ENCODE data around the gene DNPH1. TPM values are rescaled to one million over a fixed set of nuclear protein-coding genes. Genes with fewer than 3 reads are reported as not detected.
A peak's percentile ranks its signal among the peaks of the same experiment; 100 is the strongest.

DNPH1 gene
- total RNA-seq, 2 experiments from 2014 or later = 42.2 to 43.7 TPM

DNA sequence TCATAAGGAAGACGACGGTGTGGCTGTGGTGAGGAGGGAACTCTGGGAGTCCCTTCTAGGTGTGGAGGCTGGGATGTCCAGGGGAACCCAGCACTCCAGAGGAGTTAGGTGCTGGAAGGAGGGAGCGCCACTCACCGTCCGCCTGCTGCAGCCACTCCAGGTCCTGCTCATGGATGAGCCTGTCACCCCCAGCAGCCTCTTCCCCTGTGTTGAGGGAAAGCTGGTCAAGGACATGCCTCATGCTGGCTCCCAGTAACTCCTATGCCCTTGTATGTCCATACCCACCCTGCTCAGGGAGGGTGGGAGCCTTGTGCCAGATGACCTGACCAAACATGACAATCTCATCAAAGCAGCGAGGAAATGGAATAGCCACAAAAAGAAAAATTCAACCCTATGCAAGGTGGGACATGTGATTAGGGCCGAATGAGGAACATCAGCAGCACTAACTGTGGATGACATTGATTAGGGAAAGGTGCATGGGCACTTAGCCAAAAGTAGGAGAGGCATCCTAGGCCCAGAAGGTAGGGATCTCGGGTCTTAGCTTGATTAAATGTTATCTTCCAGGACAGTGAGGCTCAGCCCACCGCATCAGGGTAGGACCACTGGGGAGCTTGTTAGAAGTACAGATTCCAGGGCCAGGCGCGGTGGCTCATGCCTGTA lies 3.0 kb downstream of the DNPH1 start:
- H3K9me3 Mint-ChIP-seq = no peaks in the 10 kb centered on the region
- ATAC-seq (ENCODE audit: low read depth) (no peak), DNase-seq (peak; percentile 25)
- H3K4me1 Mint-ChIP-seq = peaks cover 38% of the 10 kb centered on the region
- H3K27me3 Mint-ChIP-seq = peaks cover under 1% of the 10 kb centered on the region
- peak overlapping the region; percentile 80 for H3K27ac Mint-ChIP-seq
- no peak overlapping the region for H3K4me3 Mint-ChIP-seq
- H3K36me3 Mint-ChIP-seq = peaks cover 10% of the 10 kb centered on the region
- POLR2A ChIA-PET = interaction anchor here (0.5 to 2.3 kb wide), 3 partner anchors 52 to 445 kb away, joined by 3 to 10 read pairs (median 3); partner anchors contain the start of gene ZNF318

DNA sequence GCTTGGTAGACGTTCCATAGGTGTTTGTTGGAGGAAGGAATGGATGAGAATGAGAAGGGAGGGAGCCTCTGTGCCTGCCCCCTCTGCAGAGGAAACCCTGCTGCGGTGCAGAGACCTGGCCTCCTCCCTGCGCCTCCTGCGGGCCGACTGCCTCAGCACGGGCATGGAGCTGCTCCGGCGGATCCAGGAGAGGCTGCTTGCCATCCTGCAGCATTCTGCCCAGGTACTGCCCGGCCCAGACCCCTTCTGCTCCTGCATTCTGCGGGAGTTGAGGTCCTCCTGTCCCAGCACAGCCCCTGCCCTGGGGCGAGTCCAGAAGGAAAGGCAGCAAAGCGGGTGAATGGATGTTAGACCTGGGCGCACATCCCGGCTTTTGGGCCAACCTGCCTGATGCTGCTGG lies 6.1 kb downstream of the DNPH1 start:
- Mint-ChIP-seq H3K36me3 (peaks cover 19% of the 10 kb centered on the region), H3K9me3 (no peaks in the 10 kb centered on the region)
- DNase-seq = peak; percentile 28

DNA sequence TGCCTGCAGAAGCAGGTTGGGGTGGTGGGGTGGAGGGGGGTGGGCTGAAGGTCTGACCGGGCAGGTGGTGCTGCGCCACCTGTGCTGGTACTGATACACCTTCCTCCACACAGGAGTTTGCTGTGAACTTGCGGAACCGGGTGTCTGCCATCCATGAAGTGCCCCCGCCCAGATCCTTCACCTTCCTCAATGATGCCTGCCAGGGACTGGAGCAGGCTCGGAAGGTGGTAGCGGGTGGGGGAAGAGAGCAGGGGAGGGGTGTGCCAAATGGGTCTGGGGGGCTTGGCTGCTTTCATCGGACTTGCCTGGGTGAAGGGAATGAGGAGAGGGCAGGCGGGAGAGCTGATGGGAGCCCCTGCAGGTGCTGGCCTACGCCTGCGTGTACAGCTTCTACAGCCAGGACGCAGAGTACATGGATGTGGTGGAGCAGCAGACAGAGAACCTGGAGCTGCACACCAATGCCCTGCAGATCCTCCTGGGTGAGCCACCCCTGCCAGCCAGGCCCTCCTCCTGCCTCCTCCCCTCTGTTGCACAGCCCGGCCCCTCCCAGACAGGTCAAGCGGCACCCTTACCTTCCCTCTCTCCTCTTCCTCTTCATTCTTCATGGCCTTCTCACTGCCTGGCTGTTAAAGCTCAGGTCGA lies 6.7 kb downstream of the DNPH1 start:
- DNase-seq (peak; percentile 24), ATAC-seq (ENCODE audit: low read depth) (no peak)
- H3K36me3 Mint-ChIP-seq = peaks cover 19% of the 10 kb centered on the region
- no peaks in the 10 kb centered on the region for H3K27me3 Mint-ChIP-seq
- H3K9me3 Mint-ChIP-seq = no peaks in the 10 kb centered on the region
- H3K27ac Mint-ChIP-seq = peak overlapping the region; percentile 77
- H3K4me1 Mint-ChIP-seq = peaks cover 28% of the 10 kb centered on the region
- H3K4me3 Mint-ChIP-seq = no peak overlapping the region
- POLR2A ChIA-PET = interaction anchor here (1.2 kb wide), 1 partner anchor 50 kb away, joined by 3 read pairs; no protein-coding TSS in a partner anchor

More for the DNA sequence above, 6.1 kb downstream of the DNPH1 start:
- Mint-ChIP-seq H3K4me1 (peaks cover 29% of the 10 kb centered on the region), H3K4me3 (no peak overlapping the region), H3K27me3 (no peaks in the 10 kb centered on the region), H3K27ac (peak overlapping the region; percentile 77)
- ATAC-seq (ENCODE audit: low read depth) = no peak
- POLR2A ChIA-PET = interaction anchor here (1.3 kb wide), 1 partner anchor 11 kb away, joined by 4 read pairs; no protein-coding TSS in a partner anchor

DNA sequence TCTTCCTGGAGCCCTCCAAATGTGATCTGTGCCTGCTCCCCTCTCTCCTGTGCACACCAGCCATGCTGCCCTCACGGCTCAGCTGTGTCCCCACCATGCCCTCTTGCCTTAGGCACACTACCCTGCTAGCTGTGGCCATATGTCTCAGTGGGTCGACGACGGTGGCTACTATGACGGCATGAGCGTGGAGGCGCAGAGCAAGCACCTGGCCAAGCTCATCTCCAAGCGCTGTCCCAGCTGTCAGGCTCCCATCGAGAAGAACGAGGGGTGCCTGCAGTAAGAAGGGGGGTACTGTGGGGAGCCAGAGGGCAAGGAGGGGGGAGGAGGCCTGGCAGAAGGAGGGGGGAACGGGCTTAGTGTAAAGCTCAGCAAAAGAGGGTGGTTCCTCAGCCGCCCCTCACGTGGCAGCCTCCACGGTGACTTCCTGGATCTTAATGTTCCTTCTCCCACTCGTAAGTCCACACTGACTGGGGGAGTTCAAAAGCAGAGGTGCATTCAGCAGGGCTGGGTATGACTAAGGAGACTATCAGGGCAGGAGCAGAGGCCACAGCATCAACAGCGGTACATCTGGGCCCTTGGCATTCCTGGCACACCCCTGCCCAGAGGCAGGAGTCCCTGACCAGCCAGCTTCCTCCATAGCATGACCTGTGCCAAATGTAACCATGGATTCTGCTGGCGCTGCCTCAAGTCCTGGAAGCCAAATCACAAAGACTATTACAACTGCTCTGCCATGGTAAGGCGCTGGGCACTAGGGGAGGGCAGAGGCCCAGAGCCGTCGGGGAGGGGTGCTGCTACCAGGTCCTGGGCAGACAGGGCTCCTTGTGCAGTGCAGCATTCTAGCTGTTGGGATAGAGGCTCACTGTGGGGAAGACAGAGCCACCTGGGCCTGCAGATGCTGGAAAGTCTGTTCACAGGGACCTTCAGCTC lies 8.0 kb downstream of the DNPH1 start:
- Mint-ChIP-seq H3K9me3 (no peaks in the 10 kb centered on the region), H3K4me1 (peaks cover 24% of the 10 kb centered on the region), H3K36me3 (peaks cover 16% of the 10 kb centered on the region), H3K27ac (peak overlapping the region; percentile 43), H3K27me3 (no peaks in the 10 kb centered on the region), H3K4me3 (no peak overlapping the region)
- no peak for ATAC-seq (ENCODE audit: low read depth)
- POLR2A ChIA-PET = interaction anchor here (0.6 to 1.2 kb wide), 5 partner anchors 22 to 154 kb away, joined by 3 to 11 read pairs (median 4); partner anchors contain the start of gene TTBK1
- DNase-seq = peak; percentile 16

DNA sequence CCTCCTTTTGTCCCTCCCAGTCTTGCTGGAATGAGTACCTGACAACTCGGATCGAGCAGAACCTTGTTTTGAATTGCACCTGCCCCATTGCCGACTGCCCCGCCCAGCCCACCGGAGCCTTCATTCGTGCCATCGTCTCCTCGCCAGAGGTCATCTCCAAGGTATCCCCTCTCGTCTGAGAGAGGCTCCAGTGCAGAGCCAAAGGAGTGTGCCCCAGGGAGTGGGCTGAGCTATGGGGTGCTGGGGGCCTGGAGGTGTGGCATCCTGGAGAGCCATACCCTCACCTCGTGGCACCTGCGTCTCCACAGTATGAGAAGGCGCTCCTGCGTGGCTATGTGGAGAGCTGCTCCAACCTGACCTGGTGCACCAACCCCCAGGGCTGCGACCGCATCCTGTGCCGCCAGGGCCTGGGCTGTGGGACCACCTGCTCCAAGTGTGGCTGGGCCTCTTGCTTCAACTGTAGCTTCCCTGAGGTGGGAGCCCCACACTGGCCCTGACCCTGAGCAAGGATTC lies 8.8 kb downstream of the DNPH1 start:
- peak overlapping the region; percentile 43 for H3K27ac Mint-ChIP-seq
- DNase-seq (peak; percentile 15), ATAC-seq (ENCODE audit: low read depth) (no peak)
- POLR2A ChIA-PET = interaction anchor here (0.6 to 1.1 kb wide), 2 partner anchors 23 to 25 kb away, joined by 4 to 11 read pairs; partner anchors contain the start of gene TTBK1
- H3K27me3 Mint-ChIP-seq = no peaks in the 10 kb centered on the region
- H3K4me1 Mint-ChIP-seq = peaks cover 16% of the 10 kb centered on the region
- H3K36me3 Mint-ChIP-seq = peaks cover 15% of the 10 kb centered on the region
- no peak overlapping the region for H3K4me3 Mint-ChIP-seq
- no peaks in the 10 kb centered on the region for H3K9me3 Mint-ChIP-seq

DNA sequence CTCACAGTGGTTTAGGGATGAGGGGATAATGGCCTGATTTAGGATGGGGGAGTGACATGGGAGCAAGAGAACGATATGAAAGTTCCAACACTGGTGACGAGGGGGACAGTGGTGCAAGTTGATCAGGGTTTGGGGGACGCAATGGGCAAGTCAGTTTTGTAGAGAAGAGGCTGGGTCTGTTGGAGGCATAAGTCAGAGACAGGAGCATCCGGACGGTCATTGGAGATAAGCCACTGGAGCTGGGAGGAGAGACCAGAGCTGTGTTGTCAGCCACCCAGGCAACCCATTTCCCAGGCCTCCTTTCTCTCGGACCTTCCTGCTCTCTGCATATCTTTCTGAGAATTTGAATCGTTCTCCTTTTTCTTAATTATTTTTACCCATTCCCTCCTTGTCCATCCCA lies 9.5 kb downstream of the DNPH1 start:
- Mint-ChIP-seq H3K4me1 (peaks cover 12% of the 10 kb centered on the region), H3K27me3 (no peaks in the 10 kb centered on the region)

DNA sequence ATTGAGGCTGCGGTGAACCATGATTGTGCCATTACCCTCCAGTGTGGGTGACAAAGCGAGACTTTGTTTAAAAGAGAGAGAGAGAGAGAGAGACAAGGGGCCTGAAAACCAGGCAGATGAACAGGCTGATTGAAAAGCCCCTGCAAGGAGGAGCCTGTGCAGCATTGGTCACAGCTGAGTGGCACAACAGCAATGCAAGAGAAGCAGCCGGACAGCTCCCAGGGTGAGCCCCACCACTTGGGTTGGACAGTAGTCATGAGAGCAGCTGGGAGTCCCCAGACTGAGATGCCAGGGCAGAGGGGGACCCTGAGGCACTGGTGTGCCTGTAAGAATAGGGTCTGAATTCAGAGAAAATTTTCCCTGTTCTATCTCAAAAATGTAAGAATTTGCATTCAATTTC lies 10.2 kb downstream of the DNPH1 start:
- peaks cover 6% of the 10 kb centered on the region for H3K4me1 Mint-ChIP-seq
- H3K27me3 Mint-ChIP-seq = no peaks in the 10 kb centered on the region
- H3K9me3 Mint-ChIP-seq = no peaks in the 10 kb centered on the region
- no peak overlapping the region for H3K4me3 Mint-ChIP-seq
- no peak overlapping the region for H3K27ac Mint-ChIP-seq
- POLR2A ChIA-PET = no interaction called here
- DNase-seq = peak; percentile 5
- ATAC-seq (ENCODE audit: low read depth) = no peak
- H3K36me3 Mint-ChIP-seq = peaks cover 18% of the 10 kb centered on the region

More for the DNA sequence above, 9.5 kb downstream of the DNPH1 start:
- H3K36me3 Mint-ChIP-seq = peaks cover 17% of the 10 kb centered on the region
- ATAC-seq (ENCODE audit: low read depth) = no peak
- peak; percentile 6 for DNase-seq
- POLR2A ChIA-PET = no interaction called here
- no peak overlapping the region for H3K4me3 Mint-ChIP-seq
- no peak overlapping the region for H3K27ac Mint-ChIP-seq
- no peaks in the 10 kb centered on the region for H3K9me3 Mint-ChIP-seq

DNA sequence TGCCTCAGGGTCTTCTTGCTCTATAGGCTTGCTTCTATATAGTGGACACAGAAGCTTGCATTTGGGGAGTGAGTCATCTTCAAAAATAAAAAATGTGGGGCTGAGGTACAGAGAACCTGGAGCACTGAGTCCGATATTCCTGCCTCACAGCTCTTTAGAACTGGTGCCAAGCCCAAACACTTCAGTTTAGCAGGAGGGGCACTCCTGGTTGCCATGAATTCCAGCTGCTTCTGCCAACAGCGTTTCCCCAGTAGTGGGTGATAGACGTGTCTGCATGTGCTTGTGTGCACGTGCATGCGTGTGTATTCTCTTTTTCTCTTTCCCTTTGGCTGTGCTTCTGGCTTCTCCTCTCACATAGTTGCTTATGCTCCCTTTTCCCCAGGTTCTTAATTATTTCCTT lies 11.9 kb downstream of the DNPH1 start:
- H3K4me1 Mint-ChIP-seq = peaks cover 2% of the 10 kb centered on the region
- no peak overlapping the region for H3K27ac Mint-ChIP-seq
- no peaks in the 10 kb centered on the region for H3K27me3 Mint-ChIP-seq
- POLR2A ChIA-PET = no interaction called here
- no peak overlapping the region for H3K4me3 Mint-ChIP-seq
- ATAC-seq (ENCODE audit: low read depth) (no peak), DNase-seq (peak; percentile 5)
- no peaks in the 10 kb centered on the region for H3K9me3 Mint-ChIP-seq
- H3K36me3 Mint-ChIP-seq = peaks cover 18% of the 10 kb centered on the region

DNA sequence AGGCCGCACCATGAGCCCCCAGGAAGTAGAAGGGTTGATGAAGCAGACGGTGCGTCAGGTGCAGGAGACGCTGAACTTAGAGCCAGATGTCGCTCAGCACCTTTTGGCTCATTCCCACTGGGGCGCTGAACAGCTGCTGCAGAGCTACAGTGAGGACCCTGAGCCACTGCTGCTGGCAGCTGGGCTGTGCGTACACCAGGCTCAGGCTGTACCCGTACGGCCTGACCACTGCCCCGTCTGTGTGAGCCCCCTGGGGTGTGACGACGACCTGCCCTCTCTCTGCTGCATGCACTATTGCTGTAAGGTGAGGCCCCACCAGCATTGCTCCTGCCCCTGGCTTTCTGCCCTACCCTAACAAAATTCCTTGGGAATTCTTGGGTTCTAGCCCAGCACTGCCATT lies 13.1 kb downstream of the DNPH1 start:
- ATAC-seq (ENCODE audit: low read depth) = no peak
- Mint-ChIP-seq H3K4me3 (no peak overlapping the region), H3K36me3 (peaks cover 19% of the 10 kb centered on the region), H3K27me3 (no peaks in the 10 kb centered on the region), H3K27ac (no peak overlapping the region), H3K4me1 (peaks cover 2% of the 10 kb centered on the region), H3K9me3 (no peaks in the 10 kb centered on the region)
- POLR2A ChIA-PET = interaction anchor here (2.8 kb wide), 1 partner anchor 8 kb away, joined by 9 read pairs; no protein-coding TSS in a partner anchor
- DNase-seq = no peak

DNA sequence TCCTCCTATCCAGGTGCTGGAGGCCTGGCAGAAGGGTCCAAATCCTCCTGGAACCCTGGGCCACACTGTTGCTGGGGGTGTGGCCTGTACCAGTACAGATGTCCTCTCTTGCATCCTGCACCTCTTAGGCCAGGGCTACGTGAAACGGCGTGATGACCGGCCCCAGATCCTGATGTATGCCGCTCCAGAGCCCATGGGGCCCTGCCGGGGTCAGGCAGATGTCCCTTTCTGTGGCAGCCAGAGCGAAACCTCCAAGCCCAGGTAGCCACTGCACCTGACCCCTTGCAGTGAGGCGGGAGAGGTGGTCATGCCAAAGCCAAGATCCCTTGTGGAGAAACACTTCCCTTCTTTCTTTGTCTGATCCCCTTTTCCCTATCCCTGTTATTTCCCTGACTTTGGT lies 14.2 kb downstream of the DNPH1 start:
- POLR2A ChIA-PET = interaction anchor here (2.8 kb wide), 1 partner anchor 9 kb away, joined by 9 read pairs; no protein-coding TSS in a partner anchor
- Mint-ChIP-seq H3K4me3 (no peak overlapping the region), H3K9me3 (no peaks in the 10 kb centered on the region), H3K36me3 (peaks cover 15% of the 10 kb centered on the region), H3K4me1 (peaks cover 2% of the 10 kb centered on the region), H3K27me3 (no peaks in the 10 kb centered on the region), H3K27ac (no peak overlapping the region)
- ATAC-seq (ENCODE audit: low read depth) = no peak
- DNase-seq = peak; percentile 5

DNA sequence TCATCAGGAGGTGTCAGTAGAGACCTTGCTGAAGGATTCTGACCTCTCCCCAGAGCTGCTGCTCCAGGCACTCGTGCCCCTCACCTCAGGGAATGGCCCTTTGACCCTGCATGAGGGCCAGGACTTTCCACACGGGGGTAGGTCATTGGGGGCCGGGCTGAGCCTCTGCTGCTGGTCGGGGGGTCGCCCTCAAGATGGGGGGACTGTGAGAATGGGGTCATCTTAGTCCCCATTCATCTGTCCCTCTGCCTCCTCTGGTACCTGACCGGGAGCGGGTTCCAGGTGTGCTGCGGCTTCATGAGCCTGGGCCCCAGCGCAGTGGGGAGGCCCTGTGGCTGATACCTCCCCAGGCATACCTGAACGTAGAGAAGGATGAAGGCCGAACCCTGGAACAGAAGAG lies 15.8 kb downstream of the DNPH1 start:
- H3K4me1 Mint-ChIP-seq = peaks cover 2% of the 10 kb centered on the region
- peak; percentile 20 for DNase-seq
- POLR2A ChIA-PET = interaction anchor here (2.8 kb wide), 1 partner anchor 11 kb away, joined by 9 read pairs; no protein-coding TSS in a partner anchor
- no peaks in the 10 kb centered on the region for H3K27me3 Mint-ChIP-seq
- no peak overlapping the region for H3K4me3 Mint-ChIP-seq
- H3K36me3 Mint-ChIP-seq = peaks cover 10% of the 10 kb centered on the region
- no peak overlapping the region for H3K27ac Mint-ChIP-seq
- no peaks in the 10 kb centered on the region for H3K9me3 Mint-ChIP-seq
- no peak for ATAC-seq (ENCODE audit: low read depth)

DNA sequence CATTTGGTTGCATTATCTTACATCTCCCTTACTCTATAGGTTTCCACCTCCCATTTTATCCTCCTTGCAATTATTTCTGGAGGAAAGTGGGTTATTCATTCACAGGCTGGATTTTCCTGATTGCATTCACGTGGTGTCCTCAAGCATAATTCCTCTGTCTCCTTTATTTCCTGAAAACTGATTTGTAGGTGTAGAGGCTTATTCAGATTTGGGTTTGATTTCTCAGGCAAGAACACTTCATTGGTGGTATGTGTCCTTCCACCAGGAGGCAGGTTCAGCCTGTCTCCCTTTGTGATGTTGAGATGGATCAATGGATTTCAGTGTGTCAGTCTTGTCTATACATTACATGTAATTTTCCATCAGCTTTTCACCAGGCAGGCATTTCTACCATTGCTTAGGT lies 17.3 kb downstream of the DNPH1 start:
- no peak overlapping the region for H3K27ac Mint-ChIP-seq
- H3K27me3 Mint-ChIP-seq = no peaks in the 10 kb centered on the region
- DNase-seq (no peak), ATAC-seq (ENCODE audit: low read depth) (no peak)
- no peak overlapping the region for H3K4me3 Mint-ChIP-seq
- H3K9me3 Mint-ChIP-seq = no peaks in the 10 kb centered on the region
- H3K4me1 Mint-ChIP-seq = no peaks in the 10 kb centered on the region
- POLR2A ChIA-PET = interaction anchor here (0.8 to 1.4 kb wide), 2 partner anchors 11 to 12 kb away, joined by 4 read pairs; no protein-coding TSS in a partner anchor
- peaks cover 12% of the 10 kb centered on the region for H3K36me3 Mint-ChIP-seq

DNA sequence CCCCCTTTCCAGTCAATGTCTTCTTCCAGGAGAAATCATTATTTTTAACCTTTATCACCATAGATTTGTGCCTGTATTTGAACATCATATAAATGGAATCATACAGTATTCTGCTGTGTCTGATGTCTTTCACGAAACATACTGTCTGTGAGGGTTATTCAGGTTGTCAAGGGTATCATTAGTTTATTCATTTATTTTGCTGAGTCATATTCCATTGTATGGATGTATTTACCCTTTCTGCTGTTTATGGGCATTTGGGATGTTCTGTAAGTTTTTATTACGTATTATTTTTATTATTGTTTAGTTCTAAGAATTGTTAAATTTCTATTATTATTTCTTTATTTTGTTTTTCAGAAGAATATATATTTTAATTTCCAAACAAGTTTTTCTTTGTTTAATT lies 22.0 kb downstream of the DNPH1 start:
- no peak overlapping the region for H3K27ac Mint-ChIP-seq
- no peak for ATAC-seq (ENCODE audit: low read depth)
- no peak for DNase-seq
- no peaks in the 10 kb centered on the region for H3K27me3 Mint-ChIP-seq
- POLR2A ChIA-PET = no interaction called here
- no peaks in the 10 kb centered on the region for H3K9me3 Mint-ChIP-seq
- H3K4me3 Mint-ChIP-seq = no peak overlapping the region
- H3K4me1 Mint-ChIP-seq = no peaks in the 10 kb centered on the region
- peaks cover 9% of the 10 kb centered on the region for H3K36me3 Mint-ChIP-seq
